ENCODE results near the gene PRDM10.

PRDM10 gene

GRCh38 chr11:129997513-129997912, 5.1 kb downstream of the PRDM10 start:
- peaks cover 27% of the 10 kb centered on the region for H3K36me3 ChIP-seq
- TF ChIP-seq Cebpa-rat (IDR thresholded peaks at IDR 0.05) = no peak
- H3K9ac ChIP-seq = no peak overlapping the region
- H3K9me3 ChIP-seq = peaks cover 21% of the 10 kb centered on the region
- H3K4me1 ChIP-seq = peaks cover 39% of the 10 kb centered on the region
- H3K27ac ChIP-seq = no peak overlapping the region
- H3K4me2 ChIP-seq = no peak overlapping the region
- no peaks in the 10 kb centered on the region for H3K27me3 ChIP-seq
- no peaks in the 10 kb centered on the region for H4K20me1 ChIP-seq
- H3K4me3 ChIP-seq = no peak overlapping the region

GRCh38 chr11:129996113-129996870, 6.3 kb downstream of the PRDM10 start:
- H3K4me2 ChIP-seq = no peak overlapping the region
- no peak overlapping the region for H3K27ac ChIP-seq
- peaks cover 21% of the 10 kb centered on the region for H3K9me3 ChIP-seq
- H3K36me3 ChIP-seq = peaks cover 27% of the 10 kb centered on the region
- no peaks in the 10 kb centered on the region for H3K27me3 ChIP-seq
- H4K20me1 ChIP-seq = no peaks in the 10 kb centered on the region
- no peak overlapping the region for H3K9ac ChIP-seq
- TF ChIP-seq Cebpa-rat (IDR thresholded peaks at IDR 0.05) = no peak
- H3K4me1 ChIP-seq = peaks cover 46% of the 10 kb centered on the region
- no peak overlapping the region for H3K4me3 ChIP-seq

- Histone ChIP-seq H3K36me3 (peaks cover 27% of the 10 kb centered on the region), H3K9me3 (peaks cover 21% of the 10 kb centered on the region), H3K27me3 (no peaks in the 10 kb centered on the region), H4K20me1 (no peaks in the 10 kb centered on the region), H3K4me2 (no peak overlapping the region), H3K4me1 (peaks cover 36% of the 10 kb centered on the region), H3K4me3 (no peak overlapping the region), H3K9ac (no peak overlapping the region), H3K27ac (no peak overlapping the region)
- TF ChIP-seq Cebpa-rat (IDR thresholded peaks at IDR 0.05) = no peak
These were observed 7.5 kb downstream of the PRDM10 start for GRCh38 chr11:129995163-129995562.

- Histone ChIP-seq H3K27me3 (no peaks in the 10 kb centered on the region), H3K4me3 (no peak overlapping the region), H3K36me3 (peaks cover 27% of the 10 kb centered on the region), H3K27ac (no peak overlapping the region), H3K9ac (no peak overlapping the region), H3K9me3 (peaks cover 26% of the 10 kb centered on the region), H4K20me1 (no peaks in the 10 kb centered on the region), H3K4me1 (peaks cover 17% of the 10 kb centered on the region), H3K4me2 (peak overlapping the region; percentile 15; the same call in 1 of the 2 replicates)
- TF ChIP-seq Cebpa-rat (IDR thresholded peaks at IDR 0.05) = peak; percentile 76
These were observed 10.3 kb downstream of the PRDM10 start for GRCh38 chr11:129992161-129992944.

- Histone ChIP-seq H3K9me3 (peaks cover 7% of the 10 kb centered on the region), H3K4me2 (no peak overlapping the region), H3K27ac (no peak overlapping the region), H3K36me3 (no peaks in the 10 kb centered on the region; the same call in 1 of the 2 replicates), H3K27me3 (no peaks in the 10 kb centered on the region), H4K20me1 (no peaks in the 10 kb centered on the region), H3K4me1 (peaks cover 17% of the 10 kb centered on the region), H3K4me3 (no peak overlapping the region), H3K9ac (no peak overlapping the region)
- no peak for TF ChIP-seq Cebpa-rat (IDR thresholded peaks at IDR 0.05)
These were observed 13.4 kb downstream of the PRDM10 start for GRCh38 chr11:129989149-129989813.

GRCh38 chr11:129987950-129988349, 14.7 kb downstream of the PRDM10 start:
- no peak overlapping the region for H3K9ac ChIP-seq
- no peaks in the 10 kb centered on the region; the same call in 1 of the 2 replicates for H3K36me3 ChIP-seq
- no peaks in the 10 kb centered on the region for H4K20me1 ChIP-seq
- H3K9me3 ChIP-seq = peaks cover 7% of the 10 kb centered on the region
- no peak overlapping the region for H3K4me3 ChIP-seq
- no peak overlapping the region for H3K27ac ChIP-seq
- H3K4me1 ChIP-seq = peaks cover 11% of the 10 kb centered on the region
- no peak overlapping the region for H3K4me2 ChIP-seq
- no peak for TF ChIP-seq Cebpa-rat (IDR thresholded peaks at IDR 0.05)
- no peaks in the 10 kb centered on the region for H3K27me3 ChIP-seq

- H3K4me2 ChIP-seq = no peak overlapping the region
- H3K27me3 ChIP-seq = no peaks in the 10 kb centered on the region
- H3K9ac ChIP-seq = no peak overlapping the region
- H3K27ac ChIP-seq = no peak overlapping the region
- H3K36me3 ChIP-seq = no peaks in the 10 kb centered on the region; the same call in 1 of the 2 replicates
- H3K4me3 ChIP-seq = no peak overlapping the region
- no peak for TF ChIP-seq Cebpa-rat (IDR thresholded peaks at IDR 0.05)
- no peaks in the 10 kb centered on the region for H3K4me1 ChIP-seq
- H4K20me1 ChIP-seq = no peaks in the 10 kb centered on the region
- H3K9me3 ChIP-seq = peaks cover 7% of the 10 kb centered on the region
These were observed 16.8 kb downstream of the PRDM10 start for GRCh38 chr11:129985823-129986222.

GRCh38 chr11:129980086-129980485, 22.5 kb downstream of the PRDM10 start:
- Histone ChIP-seq H3K4me1 (peaks cover 17% of the 10 kb centered on the region), H3K36me3 (no peaks in the 10 kb centered on the region; the same call in 1 of the 2 replicates)

GRCh38 chr11:129979046-129979605, 23.5 kb downstream of the PRDM10 start:
- H3K36me3 ChIP-seq = no peaks in the 10 kb centered on the region
- no peaks in the 10 kb centered on the region for H3K27me3 ChIP-seq
- H3K4me1 ChIP-seq = peaks cover 27% of the 10 kb centered on the region
- no peak overlapping the region for H3K9ac ChIP-seq
- H3K9me3 ChIP-seq = no peaks in the 10 kb centered on the region
- H3K4me3 ChIP-seq = no peak overlapping the region
- H4K20me1 ChIP-seq = no peaks in the 10 kb centered on the region
- no peak for TF ChIP-seq Cebpa-rat (IDR thresholded peaks at IDR 0.05)
- no peak overlapping the region for H3K27ac ChIP-seq
- no peak overlapping the region for H3K4me2 ChIP-seq

More at GRCh38 chr11:129980086-129980485, 22.5 kb downstream of the PRDM10 start:
- Histone ChIP-seq H3K9me3 (no peaks in the 10 kb centered on the region), H4K20me1 (no peaks in the 10 kb centered on the region), H3K27ac (no peak overlapping the region), H3K27me3 (no peaks in the 10 kb centered on the region), H3K9ac (no peak overlapping the region), H3K4me3 (no peak overlapping the region), H3K4me2 (no peak overlapping the region)
- TF ChIP-seq Cebpa-rat (IDR thresholded peaks at IDR 0.05) = no peak

Data from BLaER1 (cell line).